Stimulated activated CD8-positive, alpha-beta memory T cell treated with anti-CD3 and anti-CD28 coated beads, Interleukin-15, amount 100 ng/mL, for 24 hours (primary cell): Measurements from ENCODE around the gene NFYC.
A peak's percentile ranks its signal among the peaks of the same experiment; 100 is the strongest.

ENCODE experiments used
- DNase-seq: peaks from one replicate; pipeline ENCODE4 v3.0.0-alpha.2; 2020; ENCODE audit warnings: low read depth

NFYC gene

DNA sequence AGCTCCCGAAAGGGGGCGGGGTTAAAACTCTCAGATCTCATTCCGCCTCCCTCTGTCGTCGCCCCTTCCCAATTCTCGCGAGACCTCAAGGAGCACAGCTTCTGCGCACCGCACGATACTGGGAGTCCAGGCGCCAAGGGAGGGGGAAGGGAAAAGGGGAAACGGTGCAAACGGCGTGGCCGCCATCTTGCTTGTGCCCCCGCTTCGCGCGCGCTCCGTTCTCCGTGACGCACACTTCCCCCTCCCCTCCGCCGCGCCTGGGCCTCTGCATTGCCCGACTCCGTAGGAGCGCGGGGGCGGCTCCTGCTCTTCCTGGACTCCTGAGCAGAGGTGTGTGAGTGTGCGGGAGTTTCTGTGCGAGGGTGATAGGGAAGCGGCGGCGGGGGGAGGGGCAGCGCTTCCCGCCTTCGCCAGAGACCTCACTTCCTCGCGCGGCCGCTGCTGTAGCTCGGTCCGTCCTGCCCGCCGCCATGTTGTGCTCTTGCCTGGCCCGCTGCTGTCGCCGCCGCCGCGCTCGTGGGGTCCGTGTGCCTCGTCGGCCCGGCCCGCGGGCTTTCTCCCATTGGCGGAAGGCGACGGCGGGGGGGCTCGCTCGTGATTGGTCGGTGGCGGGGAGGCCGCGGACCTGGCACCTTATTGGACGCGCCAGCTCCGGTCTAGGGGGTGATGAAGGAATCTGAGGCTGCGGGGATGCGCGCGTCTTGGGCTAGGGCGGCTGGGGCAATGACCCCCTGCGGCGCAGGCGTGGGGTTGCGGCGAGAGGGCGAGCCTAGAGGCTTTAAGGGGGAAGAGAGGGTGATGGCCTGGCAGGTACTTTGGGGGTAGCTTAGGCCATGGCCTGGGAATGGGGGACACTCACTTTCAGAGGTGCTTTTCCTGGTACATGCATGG, at the start of gene NFYC:
Gene NFYC, plus strand, starts transcription at position 167 of the 891 bp plus-strand sequence. CDS start 47,140 bp downstream, outside the sequence.
- DNase-seq, result peak; percentile 79

DNA sequence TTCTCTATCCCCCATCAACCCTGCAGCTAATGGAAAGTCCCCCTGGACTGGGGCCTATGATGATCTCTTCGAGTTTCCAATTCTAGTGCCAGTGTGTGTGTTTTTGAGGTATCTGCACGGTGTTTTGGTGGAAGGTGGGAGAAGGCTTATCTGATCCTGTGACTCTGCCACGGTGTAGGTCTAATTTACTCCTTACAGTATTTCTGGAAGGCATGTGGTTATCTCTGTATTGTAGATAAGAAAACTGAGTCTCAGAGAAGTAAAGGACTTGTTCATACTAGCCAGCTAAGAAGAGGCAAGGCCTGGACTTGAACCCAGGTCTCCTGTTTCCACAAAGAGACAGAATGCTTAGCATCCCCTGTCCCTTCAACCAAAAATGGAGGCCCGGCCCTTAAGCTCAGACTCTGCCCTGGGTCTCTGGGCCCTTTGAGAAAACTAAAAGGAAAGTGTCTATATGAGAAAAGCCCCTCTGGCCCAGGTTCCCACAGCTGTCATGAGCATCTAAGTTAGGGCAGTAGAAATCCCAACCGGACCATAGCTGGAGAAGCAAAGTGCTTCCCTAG, 46.3 kb upstream of the NFYC start:
- no peak for DNase-seq

DNA sequence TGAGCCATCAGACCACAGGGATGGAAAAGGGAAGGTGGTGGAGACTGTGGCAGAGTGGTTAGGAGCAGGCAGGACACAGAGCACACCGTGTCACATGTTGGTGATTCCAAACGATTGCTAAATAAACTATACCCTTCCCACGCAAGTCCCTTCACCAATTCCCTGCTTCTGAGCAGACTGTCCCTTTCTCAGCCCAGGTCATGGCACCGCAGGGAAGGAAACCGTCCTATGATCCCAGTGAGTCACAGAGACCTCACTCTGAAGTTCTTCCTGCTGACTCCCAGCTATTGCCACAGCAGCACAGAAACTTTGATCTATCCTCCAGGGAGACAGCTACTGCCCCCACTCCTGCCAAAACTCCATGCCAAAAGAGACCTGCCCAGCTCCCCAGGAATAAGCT, 45.2 kb upstream of the NFYC start:
- DNase-seq, result no peak

DNA sequence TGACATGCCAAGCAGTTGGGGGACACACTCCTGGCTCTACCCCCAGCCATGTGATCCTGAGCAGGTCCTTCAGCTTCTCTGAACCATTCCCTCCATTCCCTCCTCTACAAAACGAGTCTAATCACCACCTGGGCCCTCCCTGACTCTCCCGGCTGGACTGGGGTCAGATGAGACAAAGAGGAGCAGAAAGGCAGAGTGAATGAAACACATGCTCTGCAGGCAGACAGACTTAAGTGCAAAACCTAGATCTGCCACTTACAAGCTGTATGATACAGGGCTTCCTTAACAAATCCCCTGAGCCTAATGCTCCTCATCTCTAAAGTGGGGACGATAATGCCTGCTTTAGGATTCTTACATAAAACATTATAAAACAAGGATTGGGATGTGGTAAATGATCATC, 43.3 kb upstream of the NFYC start:
- no peak for DNase-seq

DNA sequence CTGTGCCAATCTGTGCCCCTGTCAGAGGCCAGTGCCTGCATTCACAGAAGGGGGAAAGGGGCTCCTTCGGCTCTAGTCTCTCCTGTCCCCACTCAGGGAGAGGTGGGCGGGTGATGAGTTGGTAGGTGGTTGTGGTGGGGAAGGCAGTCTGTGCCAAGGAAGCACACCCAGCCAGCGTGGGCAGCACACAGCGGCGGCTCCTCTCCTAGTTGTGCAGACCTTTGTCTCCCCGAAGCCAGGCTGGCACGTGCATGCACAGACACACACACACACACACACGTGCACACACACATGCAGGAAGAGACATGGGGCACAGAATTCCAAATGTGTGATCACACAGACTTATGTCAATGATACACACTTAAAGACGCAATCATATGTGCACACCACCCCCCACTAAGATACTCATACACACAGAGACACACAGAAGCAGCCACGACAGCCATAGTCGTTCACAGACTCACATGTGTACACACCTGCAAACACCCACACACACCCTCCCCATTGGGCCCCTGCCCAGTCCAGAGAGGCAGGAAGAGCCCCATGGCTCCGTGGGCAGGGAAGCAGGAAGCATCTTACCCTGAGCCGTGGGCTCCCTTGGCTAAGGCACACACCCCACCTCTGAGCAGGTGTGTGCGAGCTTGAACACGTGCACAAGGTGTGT, 42.4 kb upstream of the NFYC start:
- no peak for DNase-seq

DNA sequence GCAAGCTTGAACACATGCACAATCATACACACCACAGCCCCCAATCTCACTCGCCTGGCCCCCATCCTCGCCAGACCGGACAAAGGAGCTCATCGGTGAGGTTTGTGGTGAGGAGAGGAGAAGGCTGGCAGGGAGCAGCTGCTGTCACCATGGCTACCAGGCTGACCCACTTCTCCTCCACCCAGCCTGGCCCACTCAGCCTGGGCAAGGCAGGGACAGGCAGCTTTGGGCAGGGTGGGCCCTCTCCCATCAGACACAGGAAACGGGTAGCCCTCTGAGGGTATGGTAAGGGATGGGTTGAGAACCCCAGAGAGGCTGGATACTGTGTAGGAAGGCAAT, 41.9 kb upstream of the NFYC start:
- DNase-seq, result no peak

DNA sequence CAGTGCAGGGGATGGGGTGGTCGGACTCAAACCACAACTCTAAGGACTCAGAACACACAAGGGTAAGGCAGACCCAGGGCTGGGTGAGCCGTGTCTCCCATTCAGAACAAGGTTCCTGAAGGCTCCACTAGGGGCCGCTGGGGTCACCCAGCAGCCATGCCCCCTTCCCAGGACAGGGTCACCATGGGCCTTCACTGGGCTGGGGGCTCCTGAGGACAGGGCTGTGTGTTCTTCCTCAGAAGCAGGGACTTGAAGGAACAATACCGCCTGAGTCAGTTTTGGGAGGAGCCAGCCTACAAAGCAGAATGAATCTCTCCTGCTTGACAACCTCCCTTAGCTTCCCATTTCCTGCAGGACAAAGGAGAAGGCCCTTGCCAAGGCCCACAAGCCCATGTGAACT, 41.4 kb upstream of the NFYC start:
- no peak for DNase-seq

DNA sequence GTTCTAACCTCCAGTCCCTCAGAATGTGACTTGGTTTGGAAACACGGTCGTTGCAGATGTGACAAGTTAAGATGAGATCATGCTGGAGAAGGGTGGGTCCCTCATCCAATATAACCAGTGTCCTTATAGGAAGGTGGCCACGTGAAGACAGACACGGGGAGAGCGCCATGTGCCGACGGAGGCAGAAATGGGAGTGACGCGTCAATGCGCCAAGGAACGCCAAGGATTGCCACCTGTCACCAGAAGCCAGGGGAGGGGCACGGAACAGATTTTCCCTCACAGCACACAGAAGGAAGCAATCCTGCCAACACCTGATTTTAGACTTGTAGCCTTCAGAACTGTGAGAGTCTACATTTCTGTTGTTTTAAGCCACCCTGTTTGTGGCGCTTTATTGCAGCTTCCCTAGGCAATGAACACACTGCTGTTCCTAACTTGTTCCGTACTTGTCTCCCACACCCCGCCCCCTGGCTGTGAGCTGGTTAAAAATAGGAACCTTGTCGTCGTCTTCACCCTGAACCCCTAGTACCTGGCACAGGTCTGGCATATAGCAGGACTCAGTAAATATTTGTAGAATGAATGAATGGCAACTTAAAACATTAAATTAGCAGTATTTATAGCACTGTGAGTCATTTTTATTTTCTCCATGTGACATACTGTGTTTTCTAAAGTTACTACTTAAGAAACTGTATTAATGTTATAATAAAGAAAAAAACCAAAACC, 40.2 kb upstream of the NFYC start:
- no peak for DNase-seq

DNA sequence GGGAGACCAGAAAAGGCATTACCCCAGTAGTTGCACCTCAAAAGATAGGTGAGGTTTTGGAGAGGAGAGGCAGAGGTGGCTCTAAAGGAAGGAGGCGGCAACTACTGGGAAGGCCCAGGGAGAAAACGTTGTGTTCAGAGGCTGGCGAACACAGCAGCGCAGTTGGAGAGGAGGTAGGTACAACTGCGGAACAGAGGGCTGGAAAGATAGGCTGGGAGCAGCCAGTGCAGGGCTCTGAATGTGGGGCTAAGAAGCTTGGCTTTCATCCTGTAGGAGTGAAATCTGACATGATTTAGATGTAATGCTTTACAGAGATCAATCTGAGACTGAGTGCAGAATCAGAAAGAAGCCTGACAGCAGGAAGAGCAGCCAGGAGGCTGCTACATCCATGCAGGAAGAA, 39.0 kb upstream of the NFYC start:
- no peak for DNase-seq

DNA sequence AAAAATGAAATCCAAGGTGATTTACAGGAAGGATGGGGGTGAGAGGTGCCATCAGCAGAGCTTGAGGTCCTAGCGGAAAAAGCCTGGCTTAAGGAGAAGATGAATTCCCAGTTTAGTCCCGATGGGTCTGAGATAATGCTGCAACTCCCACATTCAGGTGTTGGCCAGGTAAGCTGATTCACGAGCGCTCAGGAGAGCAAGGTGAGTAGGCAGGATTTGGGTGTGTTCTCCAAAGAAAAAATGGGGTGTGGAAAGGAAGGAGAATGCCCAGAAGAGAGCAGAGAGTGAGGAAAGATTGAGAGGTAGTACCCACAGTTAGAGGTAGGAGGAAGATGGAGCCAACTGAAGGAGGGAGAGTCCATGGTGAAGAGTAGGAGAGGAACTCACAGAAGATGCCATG, 38.5 kb upstream of the NFYC start:
- no peak for DNase-seq

DNA sequence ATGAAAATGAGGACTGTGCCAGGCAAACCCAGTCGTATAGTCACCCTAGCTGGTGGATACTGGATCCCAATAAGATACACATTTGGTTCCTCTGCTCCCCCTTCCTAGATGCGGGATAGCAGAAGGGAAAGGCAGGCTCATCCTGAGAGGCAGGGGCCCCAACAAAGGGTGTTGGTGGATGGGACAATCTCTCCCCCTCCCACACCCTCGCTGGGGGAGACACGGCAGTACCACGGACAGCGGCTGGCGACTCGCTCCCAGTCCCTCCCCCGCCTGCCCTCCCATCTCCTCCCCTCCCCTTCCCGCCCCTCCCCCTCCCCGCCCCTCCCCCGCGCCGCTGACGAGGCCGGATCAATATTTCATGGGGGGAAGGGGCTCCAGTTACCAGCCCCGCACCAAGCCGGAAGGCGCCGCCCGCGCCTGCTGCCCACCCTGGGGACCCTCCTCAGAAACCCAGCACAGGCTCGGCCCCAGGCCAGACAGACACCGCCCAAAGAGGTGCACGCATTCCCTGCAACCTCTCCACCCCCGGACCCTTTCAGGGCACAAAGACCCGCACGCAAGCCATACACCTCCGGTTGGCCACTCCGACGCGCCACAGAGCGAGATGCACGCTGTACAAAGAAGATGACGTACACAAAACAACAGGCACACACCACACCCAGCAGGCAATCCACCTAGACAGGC, 37.5 kb upstream of the NFYC start:
- no peak for DNase-seq

DNA sequence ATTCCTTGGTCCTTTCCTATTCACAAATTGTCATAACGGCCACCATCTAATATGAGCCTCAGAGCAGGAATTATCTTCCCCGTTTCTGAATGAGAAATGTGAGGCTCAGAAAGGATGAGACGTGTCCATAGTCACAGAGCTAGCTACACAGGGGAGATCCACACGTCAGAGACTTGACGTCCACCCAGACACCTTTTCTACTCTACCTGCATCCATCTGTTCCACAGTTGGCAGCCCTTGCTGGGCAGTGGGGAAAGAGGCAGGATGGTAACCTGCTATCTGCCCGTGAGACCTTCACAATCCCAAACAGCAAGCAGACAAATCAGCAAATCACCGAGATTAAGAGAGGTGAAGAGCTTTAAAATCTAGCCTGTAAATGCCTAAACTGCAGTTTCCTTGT, 34.5 kb upstream of the NFYC start:
- DNase-seq, result no peak

DNA sequence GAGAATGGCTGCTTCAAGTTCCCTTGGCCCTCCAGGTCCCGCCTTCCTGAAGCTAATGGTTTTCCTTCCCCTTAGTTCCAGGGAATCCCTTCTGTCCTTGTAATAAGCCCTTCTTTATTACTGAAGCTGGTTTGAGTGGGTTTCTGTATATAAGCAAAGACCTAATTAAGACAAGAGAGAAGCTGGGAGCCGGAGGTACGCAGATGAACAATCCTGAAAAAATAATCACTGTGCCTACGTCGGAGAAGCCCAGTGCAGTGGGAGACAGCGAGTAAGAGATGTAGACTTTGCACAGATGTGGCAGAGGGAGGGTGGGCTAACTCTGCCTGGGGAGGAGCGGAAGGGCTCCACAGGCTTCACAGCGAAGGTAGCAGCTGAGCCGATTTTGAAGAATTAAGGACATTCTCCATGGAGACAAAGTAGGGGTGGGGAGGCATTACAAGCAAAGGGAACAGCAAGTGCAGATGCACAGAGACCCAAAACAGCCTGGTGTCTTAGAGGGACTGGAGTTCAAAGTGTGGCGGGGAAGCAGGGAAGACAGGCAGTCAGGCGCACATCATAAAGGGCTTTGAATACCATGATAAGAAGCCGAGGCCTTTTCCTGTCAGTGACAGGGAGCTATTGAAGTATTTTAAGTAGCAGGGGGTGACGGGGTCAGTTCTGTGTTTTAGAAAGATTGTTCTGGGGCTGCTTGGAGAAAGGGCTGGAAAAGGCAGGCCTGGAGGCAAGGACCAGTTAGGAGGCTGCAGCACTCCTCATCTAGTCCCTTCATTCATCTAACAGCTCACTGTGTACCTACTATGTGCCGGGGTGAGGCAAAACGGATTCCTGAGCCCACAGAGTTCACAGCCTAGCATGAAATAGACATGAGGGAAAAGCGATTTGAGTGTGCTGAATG, 32.5 kb upstream of the NFYC start:
- DNase-seq, result no peak

DNA sequence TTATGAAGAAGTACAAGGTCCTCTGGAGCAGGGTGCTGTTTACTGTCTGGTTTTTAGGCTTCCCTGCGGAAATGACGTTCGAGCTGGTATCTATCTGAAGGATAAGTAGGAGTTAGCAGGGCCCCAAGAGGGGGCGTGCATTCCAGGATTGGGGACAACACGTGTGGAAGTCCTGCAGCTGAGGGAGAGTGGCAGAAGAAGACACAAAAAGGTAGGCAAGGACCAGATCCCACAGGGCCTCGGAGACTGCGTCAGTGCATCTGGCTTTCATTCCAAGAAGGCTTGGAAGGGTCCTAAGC, 31.9 kb upstream of the NFYC start:
- DNase-seq, result no peak

DNA sequence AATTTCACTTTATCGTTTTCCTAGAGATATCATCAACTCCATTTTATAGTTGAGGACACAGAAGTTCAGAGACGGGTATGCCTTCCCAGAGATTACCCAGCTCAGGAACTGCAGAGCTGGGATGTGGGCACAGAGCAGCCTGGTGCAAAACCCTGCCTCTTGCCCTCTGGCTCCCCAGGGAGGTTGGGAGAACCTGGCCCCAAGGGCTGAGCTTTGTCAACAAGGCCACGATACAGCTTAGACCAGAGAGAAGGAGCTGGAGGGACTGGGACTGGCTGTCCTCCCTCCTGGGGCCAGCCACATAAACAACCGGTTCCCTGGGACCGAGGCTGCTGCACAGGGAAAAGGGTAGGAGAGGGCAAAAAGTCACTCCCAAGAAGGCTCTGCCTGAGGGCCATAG, 29.8 kb upstream of the NFYC start:
- DNase-seq, result no peak

DNA sequence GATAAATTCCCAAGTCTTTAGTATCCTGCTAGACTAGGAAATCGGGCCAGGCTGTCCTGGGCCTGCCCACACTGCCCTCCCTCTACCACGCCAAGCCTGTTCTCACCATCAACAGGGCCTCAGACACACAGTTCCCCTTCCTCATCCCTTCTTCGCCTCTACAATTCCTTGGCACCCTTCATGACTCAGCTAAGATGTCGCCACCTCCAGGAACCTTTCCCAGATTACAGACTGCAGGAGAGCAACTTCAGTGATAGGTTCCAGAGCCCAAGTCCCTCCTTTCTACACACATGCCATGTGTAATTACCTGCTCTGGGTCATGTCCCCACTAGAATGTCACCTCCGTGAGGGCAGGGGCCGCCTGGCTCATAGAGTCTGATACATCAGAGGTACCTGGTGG, 29.4 kb upstream of the NFYC start:
- no peak for DNase-seq

DNA sequence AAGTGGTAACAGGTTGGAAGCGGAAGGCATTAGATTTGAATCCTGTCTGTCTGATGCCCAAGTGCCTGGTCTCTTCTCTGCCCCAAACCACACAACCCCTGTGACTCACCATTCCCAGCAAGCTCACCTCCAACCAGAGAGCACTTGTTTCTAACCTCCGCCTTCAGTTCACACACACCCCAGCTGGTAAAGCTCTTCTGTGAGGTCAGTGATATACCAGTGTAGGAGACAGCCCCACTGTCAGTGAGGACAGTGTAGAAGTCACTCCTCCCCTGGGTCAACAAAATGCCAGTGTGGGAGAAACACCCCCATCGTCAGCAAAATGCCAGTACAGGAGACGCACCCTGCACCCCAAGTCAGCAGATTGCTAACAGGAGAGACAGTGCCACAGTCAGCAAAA, 28.6 kb upstream of the NFYC start:
- DNase-seq, result no peak

DNA sequence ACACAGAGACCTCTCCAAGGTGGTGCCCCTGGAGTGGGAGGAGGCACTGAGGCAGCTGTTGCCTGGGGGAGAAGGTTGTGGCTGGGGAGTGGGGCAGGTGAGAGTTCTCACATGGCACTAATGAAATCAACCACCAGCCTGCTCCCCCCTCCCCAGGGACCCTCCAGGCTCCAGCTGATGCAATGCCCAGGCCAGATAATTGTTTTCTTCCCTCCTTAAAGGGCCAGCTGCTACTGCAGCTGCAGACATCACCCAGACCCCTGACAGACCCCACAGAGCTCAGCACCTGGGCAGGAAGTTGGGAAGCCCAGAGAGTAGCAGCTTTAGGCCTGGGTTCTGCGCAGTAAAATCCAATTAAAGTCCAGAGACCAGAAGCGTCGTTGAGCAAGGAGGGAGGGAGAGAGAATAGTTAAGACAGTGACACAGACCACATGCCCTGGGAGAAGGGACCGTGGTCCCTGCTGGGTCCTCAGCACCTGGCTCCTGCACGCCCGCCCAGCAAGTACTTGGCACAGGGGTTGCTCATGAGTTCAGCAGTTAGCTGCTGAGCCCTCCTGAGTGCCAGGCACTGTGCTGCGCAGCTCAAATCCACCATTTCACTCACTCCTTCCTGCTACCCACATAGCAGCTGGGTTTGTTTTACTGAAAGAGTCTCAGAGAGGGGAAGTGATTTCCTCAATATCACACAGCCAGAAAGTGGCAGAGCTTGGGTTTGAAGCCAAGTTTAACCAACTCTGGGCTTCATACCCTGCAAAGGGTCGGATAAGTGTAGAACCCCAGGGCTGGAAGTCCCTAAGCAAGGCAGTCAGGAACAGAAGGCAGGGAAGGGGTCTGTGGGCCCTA, 28.0 kb upstream of the NFYC start:
- DNase-seq, result no peak

DNA sequence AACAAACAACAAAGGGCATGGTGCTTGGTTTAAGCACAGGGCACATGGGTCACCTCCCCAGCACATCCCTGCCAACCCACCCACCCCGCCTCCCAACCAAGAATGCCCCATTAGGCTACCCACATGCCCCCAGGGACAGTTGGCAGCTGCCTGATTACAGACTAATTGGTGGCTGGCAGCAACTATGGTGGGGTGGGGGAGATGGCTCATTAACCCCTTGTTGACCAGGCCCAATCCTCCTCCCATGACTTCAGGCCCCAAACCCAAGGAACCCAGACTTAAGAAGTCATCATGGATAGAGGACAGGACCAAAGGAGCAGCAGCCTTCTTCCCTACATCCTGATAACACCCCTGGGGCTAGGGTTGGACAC, 27.4 kb upstream of the NFYC start:
- DNase-seq, result no peak

DNA sequence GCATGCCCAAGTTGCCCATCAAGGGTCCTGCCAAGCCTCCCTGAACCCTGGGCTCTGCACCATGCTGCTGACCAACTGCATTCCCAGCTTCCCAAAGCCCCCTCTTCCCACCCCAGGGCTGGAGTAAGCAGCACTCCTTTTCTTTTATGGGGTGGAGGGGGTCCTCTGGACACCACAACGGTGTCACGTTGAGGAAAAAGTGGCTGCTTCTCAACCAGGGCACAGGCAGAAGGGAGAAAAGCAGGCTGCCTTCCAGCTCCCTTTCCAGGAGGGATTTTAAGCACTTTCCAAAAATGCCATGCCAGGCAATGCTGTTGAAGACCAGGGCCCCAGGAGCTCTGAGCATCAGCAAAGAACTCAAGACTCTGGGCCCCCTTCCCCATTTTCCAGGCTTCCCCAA, 26.7 kb upstream of the NFYC start:
- DNase-seq, result no peak
